ENCODE results near the gene DIS3L2.

DNA sequence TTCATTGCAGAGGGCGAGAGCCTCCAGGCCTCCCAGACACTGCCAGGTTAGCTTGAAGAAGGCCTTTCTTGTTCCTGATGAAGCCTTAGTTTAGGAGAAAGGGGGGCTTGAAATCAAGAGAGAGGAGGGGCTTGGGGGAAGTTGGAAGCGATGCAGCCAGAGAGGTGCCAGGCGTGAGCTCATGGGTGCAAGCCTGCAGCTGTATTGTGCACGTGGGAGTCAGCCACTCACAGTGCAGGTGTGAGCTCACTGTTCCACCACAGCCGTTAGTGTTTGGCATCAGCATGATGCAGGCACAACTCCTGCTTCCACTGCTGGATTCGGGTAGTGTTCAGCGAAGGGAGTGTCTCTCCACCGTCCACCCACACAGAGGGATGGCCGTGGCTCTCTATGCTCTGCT is 348.6 kb downstream of the DIS3L2 start:
- TF ChIP-seq FOXP2 (optimal IDR thresholded peaks at IDR 0.05; ENCODE audit: control extremely low read depth, extremely low read length, insufficient read depth) (no peak), EZH2 (IDR thresholded peaks at IDR 0.05) (no peak)
